Naive B cell (primary cell): Measurements from ENCODE around the gene ADSS1. TPM values are rescaled to one million over a fixed set of nuclear protein-coding genes. Genes with fewer than 3 reads are reported as not detected.
A peak's percentile ranks its signal among the peaks of the same experiment; 100 is the strongest.

Experiments
- ATAC-seq, 2 donors: fragments of 150-1000 bp; cut with Tn5 transposase; 2 replicates each; pipeline ENCODE4 v1.10.0; 2021; ENCODE audit warnings: low read depth in 2 of 2, mild to moderate bottlenecking in 2 of 2, moderate library complexity in 2 of 2
- DNase-seq: peaks from one replicate; pipeline ENCODE4 v3.0.0; 2022
- H3K27ac Mint-ChIP-seq, 6 donors: one replicate each; pipeline ENCODE4 v1.8.0; 2020 to 2022; ENCODE audit warnings: mild to moderate bottlenecking in 6 of 6, mixed read lengths in 6 of 6, moderate library complexity in 5 of 6, inconsistent platforms in 2 of 6
- H3K27me3 Mint-ChIP-seq, 3 donors: one replicate each; pipeline ENCODE4 v1.8.0; 2021 to 2022; ENCODE audit warnings: mixed read lengths in 3 of 3, mild to moderate bottlenecking in 1 of 3
- H3K36me3 Mint-ChIP-seq, 2 donors: one replicate each; pipeline ENCODE4 v1.8.0; 2020 to 2022; ENCODE audit warnings: mixed read lengths in 2 of 2, inconsistent platforms in 1 of 2, mild to moderate bottlenecking in 1 of 2
- H3K4me1 Mint-ChIP-seq, 3 donors: one replicate each; pipeline ENCODE4 v1.8.0; 2020 to 2022; ENCODE audit warnings: mixed read lengths in 3 of 3, inconsistent platforms in 1 of 3, mild to moderate bottlenecking in 1 of 3, moderate library complexity in 1 of 3
- H3K4me3 Mint-ChIP-seq, 8 donors: one replicate each; pipeline ENCODE4 v1.8.0; 2020 to 2022; ENCODE audit warnings: mild to moderate bottlenecking in 8 of 8, mixed read lengths in 8 of 8, moderate library complexity in 8 of 8, inconsistent platforms in 2 of 8
- H3K9me3 Mint-ChIP-seq, 7 donors: one replicate each; pipeline ENCODE4 v1.8.0; 2020 to 2022; ENCODE audit warnings: mixed read lengths in 7 of 7, mild to moderate bottlenecking in 5 of 7, inconsistent platforms in 2 of 7, moderate library complexity in 1 of 7
- polyA plus RNA-seq, 6 donors: library from polyadenylated mRNA; unstranded; fragments of 300-500 nt; fragmentation: Illumina TruSeq; gene quantifications; one replicate each; pipeline ENCODE4 v1.2.3, GENCODE V29; 2021; ENCODE audit warnings: low read depth in 6 of 6

ADSS1 gene
- polyA plus RNA-seq, 6 donors from 2014 or later = 0.17 to 0.29 TPM; not detected in 4

- Mint-ChIP-seq H3K36me3 (peaks cover 10 to 20% of the 10 kb centered on the region in 2 donors), H3K27me3 (no peaks in the 10 kb centered on the region), H3K4me3 (no peak overlapping the region), H3K27ac (peak overlapping the region in 1 of 6 donors; percentile 13), H3K9me3 (peaks cover 0 to 7% (median 0%) of the 10 kb centered on the region in 7 donors), H3K4me1 (peaks cover 8 to 21% (median 19%) of the 10 kb centered on the region in 3 donors)
- ATAC-seq (no peak), DNase-seq (no peak)
Measured at GRCh38 chr14:104765517-104765916, 41.5 kb downstream of the ADSS1 start.

- ATAC-seq = no peak
- Mint-ChIP-seq H3K4me1 (peaks cover 8 to 19% (median 11%) of the 10 kb centered on the region in 3 donors), H3K36me3 (peaks cover 8 to 18% of the 10 kb centered on the region in 2 donors), H3K4me3 (no peak overlapping the region), H3K27ac (peak overlapping the region in 1 of 6 donors; percentile 64), H3K9me3 (peaks cover 0 to 7% (median 0%) of the 10 kb centered on the region in 7 donors), H3K27me3 (no peaks in the 10 kb centered on the region)
- DNase-seq = no peak
Measured at GRCh38 chr14:104766256-104766862, 42.3 kb downstream of the ADSS1 start.

GRCh38 chr14:104766863-104767633 lies 43.0 kb downstream of the ADSS1 start:
- Mint-ChIP-seq H3K36me3 (peaks cover 4 to 16% of the 10 kb centered on the region in 2 donors), H3K4me3 (no peak overlapping the region), H3K9me3 (peaks cover 0 to 7% (median 0%) of the 10 kb centered on the region in 7 donors), H3K4me1 (peaks cover 9 to 18% (median 10%) of the 10 kb centered on the region in 3 donors), H3K27ac (peak overlapping the region in 1 of 6 donors; percentile 21), H3K27me3 (no peaks in the 10 kb centered on the region)
- ATAC-seq = no peak
- no peak for DNase-seq

- Mint-ChIP-seq H3K4me3 (no peak overlapping the region), H3K36me3 (peaks cover 0 to 16% of the 10 kb centered on the region in 2 donors), H3K4me1 (peaks cover 6 to 14% (median 10%) of the 10 kb centered on the region in 3 donors), H3K27me3 (no peaks in the 10 kb centered on the region), H3K27ac (no peak overlapping the region), H3K9me3 (peaks cover 0 to 7% (median 0%) of the 10 kb centered on the region in 7 donors)
- DNase-seq (no peak), ATAC-seq (no peak)
Measured at GRCh38 chr14:104767634-104767918, 43.5 kb downstream of the ADSS1 start.

GRCh38 chr14:104768437-104769323 lies 44.7 kb downstream of the ADSS1 start:
- H3K27ac Mint-ChIP-seq = peak overlapping the region in 3 of 6 donors; percentile 15 to 72 (median 18)
- H3K27me3 Mint-ChIP-seq = no peaks in the 10 kb centered on the region
- ATAC-seq (peak; percentile 95 to 96), DNase-seq (peak; percentile 85)
- no peak overlapping the region for H3K4me3 Mint-ChIP-seq
- peaks cover 6 to 14% (median 10%) of the 10 kb centered on the region in 3 donors for H3K4me1 Mint-ChIP-seq
- peaks cover 0 to 7% (median 0%) of the 10 kb centered on the region in 7 donors for H3K9me3 Mint-ChIP-seq
- H3K36me3 Mint-ChIP-seq = peaks cover 0 to 20% of the 10 kb centered on the region in 2 donors

GRCh38 chr14:104769324-104770071 lies 45.5 kb downstream of the ADSS1 start:
- no peak for DNase-seq
- H3K4me1 Mint-ChIP-seq = peaks cover 6 to 14% (median 10%) of the 10 kb centered on the region in 3 donors
- ATAC-seq = no peak
- H3K9me3 Mint-ChIP-seq = peaks cover 0 to 7% (median 0%) of the 10 kb centered on the region in 7 donors
- H3K27me3 Mint-ChIP-seq = no peaks in the 10 kb centered on the region
- H3K4me3 Mint-ChIP-seq = no peak overlapping the region
- H3K27ac Mint-ChIP-seq = peak overlapping the region in 2 of 6 donors; percentile 32 to 49
- H3K36me3 Mint-ChIP-seq = peaks cover 0 to 20% of the 10 kb centered on the region in 2 donors

GRCh38 chr14:104770072-104770579 lies 46.1 kb downstream of the ADSS1 start:
- no peak for DNase-seq

GRCh38 chr14:104770851-104771272 lies 46.8 kb downstream of the ADSS1 start:
- H3K36me3 Mint-ChIP-seq = peaks cover 0 to 20% of the 10 kb centered on the region in 2 donors
- H3K4me3 Mint-ChIP-seq = no peak overlapping the region
- peaks cover 0 to 3% (median 0%) of the 10 kb centered on the region in 7 donors for H3K9me3 Mint-ChIP-seq
- H3K4me1 Mint-ChIP-seq = peaks cover 6 to 10% (median 9%) of the 10 kb centered on the region in 3 donors
- DNase-seq (no peak), ATAC-seq (peak in 1 of 2 donors; percentile 22)
- H3K27ac Mint-ChIP-seq = peak overlapping the region in 1 of 6 donors; percentile 31
- H3K27me3 Mint-ChIP-seq = no peaks in the 10 kb centered on the region

More at GRCh38 chr14:104770072-104770579, 46.1 kb downstream of the ADSS1 start:
- peaks cover 6 to 13% (median 10%) of the 10 kb centered on the region in 3 donors for H3K4me1 Mint-ChIP-seq
- no peaks in the 10 kb centered on the region for H3K27me3 Mint-ChIP-seq
- peaks cover 0 to 7% (median 0%) of the 10 kb centered on the region in 7 donors for H3K9me3 Mint-ChIP-seq
- H3K27ac Mint-ChIP-seq = peak overlapping the region in 1 of 6 donors; percentile 32
- H3K4me3 Mint-ChIP-seq = peak overlapping the region in 1 of 8 donors; percentile 70
- no peak for ATAC-seq
- H3K36me3 Mint-ChIP-seq = peaks cover 0 to 20% of the 10 kb centered on the region in 2 donors

GRCh38 chr14:104771374-104771773 lies 47.3 kb downstream of the ADSS1 start:
- no peak for DNase-seq
- Mint-ChIP-seq H3K27me3 (no peaks in the 10 kb centered on the region), H3K9me3 (no peaks in the 10 kb centered on the region), H3K27ac (peak overlapping the region in 1 of 6 donors; percentile 31), H3K4me1 (peaks cover 6 to 10% (median 9%) of the 10 kb centered on the region in 3 donors), H3K4me3 (no peak overlapping the region), H3K36me3 (peaks cover 0 to 20% of the 10 kb centered on the region in 2 donors)
- no peak for ATAC-seq

- H3K9me3 Mint-ChIP-seq = no peaks in the 10 kb centered on the region
- H3K4me3 Mint-ChIP-seq = no peak overlapping the region
- H3K36me3 Mint-ChIP-seq = peaks cover 0 to 27% of the 10 kb centered on the region in 2 donors
- peak overlapping the region in 1 of 6 donors; percentile 59 for H3K27ac Mint-ChIP-seq
- ATAC-seq (no peak), DNase-seq (no peak)
- peaks cover 9 to 10% (median 10%) of the 10 kb centered on the region in 3 donors for H3K4me1 Mint-ChIP-seq
- H3K27me3 Mint-ChIP-seq = no peaks in the 10 kb centered on the region
Measured at GRCh38 chr14:104771918-104772706, 48.1 kb downstream of the ADSS1 start.

- Mint-ChIP-seq H3K9me3 (no peaks in the 10 kb centered on the region), H3K36me3 (peaks cover 0 to 27% of the 10 kb centered on the region in 2 donors), H3K27ac (peak overlapping the region in 3 of 6 donors; percentile 12 to 59 (median 26)), H3K27me3 (no peaks in the 10 kb centered on the region), H3K4me3 (no peak overlapping the region), H3K4me1 (peaks cover 9 to 10% (median 10%) of the 10 kb centered on the region in 3 donors)
- no peak for DNase-seq
- ATAC-seq = no peak
Measured at GRCh38 chr14:104772707-104773504, 48.9 kb downstream of the ADSS1 start.
